Measurements from ENCODE around the gene CLASP1. TPM values are rescaled to one million over a fixed set of nuclear protein-coding genes. Genes with fewer than 3 reads are reported as not detected.
"Not testable (repeated sequence)": the region's sequence is repeated elsewhere in the genome, so short reads cannot be mapped to it uniquely, and the experiment has no call there.

Gene CLASP1
- total RNA-seq, 1 donor from 2014 or later = 163 TPM

GRCh38 chr2:121562269-121563176 lies 86.7 kb downstream of the CLASP1 start:
- H3K27ac Mint-ChIP-seq (ENCODE audit: unreplicated experiment) = no peak overlapping the region
- peaks cover 51% of the 10 kb centered on the region for H3K4me1 Mint-ChIP-seq (ENCODE audit: low read depth, unreplicated experiment)
- H3K9me3 Mint-ChIP-seq (ENCODE audit: unreplicated experiment) = peaks cover 4% of the 10 kb centered on the region
- H3K36me3 Mint-ChIP-seq (ENCODE audit: unreplicated experiment) = no peaks in the 10 kb centered on the region
- DNase-seq = no peak
- H3K27me3 Mint-ChIP-seq (ENCODE audit: unreplicated experiment) = peaks cover 2% of the 10 kb centered on the region
- peak overlapping the region; percentile 7 for H3K4me3 Mint-ChIP-seq (ENCODE audit: unreplicated experiment)
- no peak for TF ChIP-seq CTCF (IDR thresholded peaks at IDR 0.05; ENCODE audit: partially characterized antibody, unreplicated experiment)

DNA sequence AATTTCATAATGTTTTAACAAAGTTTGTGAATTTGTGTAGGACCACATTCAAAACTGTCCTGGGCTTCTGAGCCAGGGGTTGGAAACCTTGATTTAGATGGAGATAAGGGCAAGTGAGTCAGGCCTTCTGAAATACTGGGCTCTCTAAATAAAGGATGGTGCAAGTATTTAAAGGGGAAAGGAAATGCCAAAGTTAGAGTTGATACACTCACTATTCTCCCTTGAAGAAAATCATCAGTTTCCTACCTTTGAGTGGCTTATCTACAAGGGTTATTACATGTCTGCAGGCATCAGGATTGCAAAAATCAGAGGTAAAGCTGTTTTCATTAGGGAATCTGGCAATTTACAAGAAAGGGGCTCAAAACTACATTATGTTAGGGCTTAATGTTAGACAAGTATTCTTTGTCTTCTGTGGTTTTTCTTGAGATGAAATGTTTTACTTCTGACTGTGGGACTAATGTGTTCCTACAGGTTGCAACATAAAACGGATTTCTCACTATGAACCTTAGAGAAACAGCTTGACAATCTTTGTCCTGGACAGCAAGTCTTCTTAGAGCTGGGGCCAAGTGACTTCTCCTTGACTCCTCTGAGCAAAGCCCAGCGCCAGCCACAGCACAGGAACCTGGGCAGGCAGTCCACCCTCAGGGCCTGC lies 87.5 kb downstream of the CLASP1 start:
- Mint-ChIP-seq H3K27me3 (ENCODE audit: unreplicated experiment) (peaks cover 2% of the 10 kb centered on the region), H3K4me1 (ENCODE audit: low read depth, unreplicated experiment) (peaks cover 46% of the 10 kb centered on the region), H3K27ac (ENCODE audit: unreplicated experiment) (no peak overlapping the region), H3K4me3 (ENCODE audit: unreplicated experiment) (no peak overlapping the region), H3K9me3 (ENCODE audit: unreplicated experiment) (peaks cover 4% of the 10 kb centered on the region), H3K36me3 (ENCODE audit: unreplicated experiment) (no peaks in the 10 kb centered on the region)
- DNase-seq = no peak
- TF ChIP-seq CTCF (IDR thresholded peaks at IDR 0.05; ENCODE audit: partially characterized antibody, unreplicated experiment) = no peak

- Mint-ChIP-seq H3K27ac (ENCODE audit: unreplicated experiment) (no peak overlapping the region), H3K4me3 (ENCODE audit: unreplicated experiment) (no peak overlapping the region), H3K9me3 (ENCODE audit: unreplicated experiment) (peaks cover 2% of the 10 kb centered on the region), H3K27me3 (ENCODE audit: unreplicated experiment) (peaks cover 6% of the 10 kb centered on the region), H3K4me1 (ENCODE audit: low read depth, unreplicated experiment) (peaks cover 37% of the 10 kb centered on the region), H3K36me3 (ENCODE audit: unreplicated experiment) (no peaks in the 10 kb centered on the region)
- DNase-seq = no peak
- no peak for TF ChIP-seq CTCF (IDR thresholded peaks at IDR 0.05; ENCODE audit: partially characterized antibody, unreplicated experiment)
These were observed 90.9 kb downstream of the CLASP1 start for GRCh38 chr2:121558329-121558728.

GRCh38 chr2:121555008-121555407 lies 94.3 kb downstream of the CLASP1 start:
- H3K4me3 Mint-ChIP-seq (ENCODE audit: unreplicated experiment) = peak overlapping the region; percentile 80
- H3K9me3 Mint-ChIP-seq (ENCODE audit: unreplicated experiment) = peaks cover 2% of the 10 kb centered on the region
- DNase-seq = peak; percentile 47
- H3K4me1 Mint-ChIP-seq (ENCODE audit: low read depth, unreplicated experiment) = peaks cover 22% of the 10 kb centered on the region
- H3K27ac Mint-ChIP-seq (ENCODE audit: unreplicated experiment) = peak overlapping the region; percentile 92
- H3K27me3 Mint-ChIP-seq (ENCODE audit: unreplicated experiment) = peaks cover 6% of the 10 kb centered on the region
- no peaks in the 10 kb centered on the region for H3K36me3 Mint-ChIP-seq (ENCODE audit: unreplicated experiment)
- TF ChIP-seq CTCF (IDR thresholded peaks at IDR 0.05; ENCODE audit: partially characterized antibody, unreplicated experiment) = no peak

- not testable (repeated sequence) for H3K27ac Mint-ChIP-seq (ENCODE audit: unreplicated experiment)
- peaks cover 19% of the 10 kb centered on the region for H3K4me1 Mint-ChIP-seq (ENCODE audit: low read depth, unreplicated experiment)
These were observed 96.6 kb downstream of the CLASP1 start for GRCh38 chr2:121552477-121553180.

More at GRCh38 chr2:121552477-121553180, 96.6 kb downstream of the CLASP1 start:
- not testable (repeated sequence) for H3K27me3 Mint-ChIP-seq (ENCODE audit: unreplicated experiment); H3K4me3 Mint-ChIP-seq (ENCODE audit: unreplicated experiment); H3K9me3 Mint-ChIP-seq (ENCODE audit: unreplicated experiment); DNase-seq; H3K36me3 Mint-ChIP-seq (ENCODE audit: unreplicated experiment)

Data from glutamatergic neuron (in vitro differentiated cells).